Measurements from ENCODE around the gene ZNF474. TPM values are rescaled to one million over a fixed set of nuclear protein-coding genes. Genes with fewer than 3 reads are reported as not detected.

Gene ZNF474
- total RNA-seq, 1 donor from 2014 or later = 0.26 TPM

GRCh38 chr5:122120493-122120892, 8.9 kb upstream of the ZNF474 start:
- FAIRE-seq (no peak), DNase-seq (ENCODE audit: low read depth) (no peak)
- TF ChIP-seq CTCF (IDR thresholded peaks at IDR 0.05; ENCODE audit: insufficient read depth, low read length, severe bottlenecking) = no peak
- Histone ChIP-seq H3K27me3 (ENCODE audit: control insufficient read depth, insufficient read depth, low read length) (no peaks in the 10 kb centered on the region), H3K36me3 (ENCODE audit: control insufficient read depth, insufficient read depth, low read length) (no peaks in the 10 kb centered on the region), H3K4me3 (ENCODE audit: low read depth, low read length) (no peak overlapping the region)

GRCh38 chr5:122120957-122121356, 8.4 kb upstream of the ZNF474 start:
- FAIRE-seq (peak; percentile 68), DNase-seq (ENCODE audit: low read depth) (peak; percentile 89)
- TF ChIP-seq CTCF (IDR thresholded peaks at IDR 0.05; ENCODE audit: insufficient read depth, low read length, severe bottlenecking) = no peak
- H3K36me3 ChIP-seq (ENCODE audit: control insufficient read depth, insufficient read depth, low read length) = no peaks in the 10 kb centered on the region
- no peak overlapping the region for H3K4me3 ChIP-seq (ENCODE audit: low read depth, low read length)
- H3K27me3 ChIP-seq (ENCODE audit: control insufficient read depth, insufficient read depth, low read length) = no peaks in the 10 kb centered on the region

- Histone ChIP-seq H3K36me3 (ENCODE audit: control insufficient read depth, insufficient read depth, low read length) (no peaks in the 10 kb centered on the region), H3K4me3 (ENCODE audit: low read depth, low read length) (no peak overlapping the region), H3K27me3 (ENCODE audit: control insufficient read depth, insufficient read depth, low read length) (no peaks in the 10 kb centered on the region)
- FAIRE-seq (peak; percentile 73), DNase-seq (ENCODE audit: low read depth) (peak; percentile 95)
- TF ChIP-seq CTCF (IDR thresholded peaks at IDR 0.05; ENCODE audit: insufficient read depth, low read length, severe bottlenecking) = no peak
Measured at GRCh38 chr5:122121479-122122465, 7.6 kb upstream of the ZNF474 start.

GRCh38 chr5:122124766-122125165, 4.6 kb upstream of the ZNF474 start:
- H3K27me3 ChIP-seq (ENCODE audit: control insufficient read depth, insufficient read depth, low read length) = no peaks in the 10 kb centered on the region
- no peak for TF ChIP-seq CTCF (IDR thresholded peaks at IDR 0.05; ENCODE audit: insufficient read depth, low read length, severe bottlenecking)
- FAIRE-seq = no peak
- DNase-seq (ENCODE audit: low read depth) = no peak
- no peaks in the 10 kb centered on the region for H3K36me3 ChIP-seq (ENCODE audit: control insufficient read depth, insufficient read depth, low read length)
- no peak overlapping the region for H3K4me3 ChIP-seq (ENCODE audit: low read depth, low read length)

GRCh38 chr5:122126177-122126755, 3.1 kb upstream of the ZNF474 start:
- H3K27me3 ChIP-seq (ENCODE audit: control insufficient read depth, insufficient read depth, low read length) = no peaks in the 10 kb centered on the region
- FAIRE-seq = no peak
- no peak for TF ChIP-seq CTCF (IDR thresholded peaks at IDR 0.05; ENCODE audit: insufficient read depth, low read length, severe bottlenecking)
- peak; percentile 29 for DNase-seq (ENCODE audit: low read depth)
- H3K4me3 ChIP-seq (ENCODE audit: low read depth, low read length) = no peak overlapping the region
- no peaks in the 10 kb centered on the region for H3K36me3 ChIP-seq (ENCODE audit: control insufficient read depth, insufficient read depth, low read length)

Data from bronchial epithelial cell (primary cell).